GM12872 (cell line): ENCODE results near the gene TEF.

Source experiments
- CTCF ChIP-seq: IDR thresholded peaks from 3 replicates; pipeline ENCODE4 v1.5.1; 2011; ENCODE audit warnings: low read depth, mild to moderate bottlenecking, low read length, moderate library complexity; ENCODE audit not compliant: insufficient read depth

Gene TEF

GRCh38 chr22:41381329-41382097 lies at the start of gene TEF:
Gene TEF, plus strand, starts transcription at chr22:41381942. Its CDS starts 103 bp downstream, at chr22:41382045.
- TF ChIP-seq CTCF, result no peak

GRCh38 chr22:41332217-41332939 lies 49.4 kb upstream of the TEF start:
- TF ChIP-seq CTCF, result no peak

- no peak for TF ChIP-seq CTCF
These were observed 47.9 kb upstream of the TEF start for GRCh38 chr22:41333806-41334205.

- no peak for TF ChIP-seq CTCF
These were observed 47.5 kb upstream of the TEF start for GRCh38 chr22:41334215-41334614.

- TF ChIP-seq CTCF, result no peak
These were observed 46.6 kb upstream of the TEF start for GRCh38 chr22:41334951-41335635.

GRCh38 chr22:41338614-41339212 lies 43.0 kb upstream of the TEF start:
- TF ChIP-seq CTCF, result no peak

GRCh38 chr22:41339823-41340222 lies 41.9 kb upstream of the TEF start:
- no peak for TF ChIP-seq CTCF
